ENCODE results near the gene UBA7. TPM values are rescaled to one million over a fixed set of nuclear protein-coding genes. Genes with fewer than 3 reads are reported as not detected.

UBA7 gene
- total RNA-seq, 4 donors from 2014 or later, result 50.1 to 87.5 (median 69.3) TPM

GRCh38 chr3:49771340-49771938, 42.3 kb downstream of the UBA7 start:
- WGBS, 2 donors, result 72 to 89% methylated on average over 1 of the region's 1 CpG
- no peaks in the 10 kb centered on the region for H3K4me1 ChIP-seq
- no peaks in the 10 kb centered on the region for H3K36me3 ChIP-seq
- no peak overlapping the region for H3K4me3 ChIP-seq (replicated peaks in 1 of 3)
- H3K27ac ChIP-seq, result no peak overlapping the region
- TF ChIP-seq POLR2A (IDR thresholded peaks at IDR 0.05), result no peak
- TF ChIP-seq, protein P1, sequence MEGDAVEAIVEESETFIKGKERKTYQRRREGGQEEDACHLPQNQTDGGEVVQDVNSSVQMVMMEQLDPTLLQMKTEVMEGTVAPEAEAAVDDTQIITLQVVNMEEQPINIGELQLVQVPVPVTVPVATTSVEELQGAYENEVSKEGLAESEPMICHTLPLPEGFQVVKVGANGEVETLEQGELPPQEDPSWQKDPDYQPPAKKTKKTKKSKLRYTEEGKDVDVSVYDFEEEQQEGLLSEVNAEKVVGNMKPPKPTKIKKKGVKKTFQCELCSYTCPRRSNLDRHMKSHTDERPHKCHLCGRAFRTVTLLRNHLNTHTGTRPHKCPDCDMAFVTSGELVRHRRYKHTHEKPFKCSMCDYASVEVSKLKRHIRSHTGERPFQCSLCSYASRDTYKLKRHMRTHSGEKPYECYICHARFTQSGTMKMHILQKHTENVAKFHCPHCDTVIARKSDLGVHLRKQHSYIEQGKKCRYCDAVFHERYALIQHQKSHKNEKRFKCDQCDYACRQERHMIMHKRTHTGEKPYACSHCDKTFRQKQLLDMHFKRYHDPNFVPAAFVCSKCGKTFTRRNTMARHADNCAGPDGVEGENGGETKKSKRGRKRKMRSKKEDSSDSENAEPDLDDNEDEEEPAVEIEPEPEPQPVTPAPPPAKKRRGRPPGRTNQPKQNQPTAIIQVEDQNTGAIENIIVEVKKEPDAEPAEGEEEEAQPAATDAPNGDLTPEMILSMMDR (IDR thresholded peaks at IDR 0.05), result no peak
- H3K9me3 ChIP-seq, result no peaks in the 10 kb centered on the region
- DNase-seq, result no peak
- intact Hi-C loops (cut with DNase I), result no loop called here
- H3K27me3 ChIP-seq, result no peaks in the 10 kb centered on the region

DNA sequence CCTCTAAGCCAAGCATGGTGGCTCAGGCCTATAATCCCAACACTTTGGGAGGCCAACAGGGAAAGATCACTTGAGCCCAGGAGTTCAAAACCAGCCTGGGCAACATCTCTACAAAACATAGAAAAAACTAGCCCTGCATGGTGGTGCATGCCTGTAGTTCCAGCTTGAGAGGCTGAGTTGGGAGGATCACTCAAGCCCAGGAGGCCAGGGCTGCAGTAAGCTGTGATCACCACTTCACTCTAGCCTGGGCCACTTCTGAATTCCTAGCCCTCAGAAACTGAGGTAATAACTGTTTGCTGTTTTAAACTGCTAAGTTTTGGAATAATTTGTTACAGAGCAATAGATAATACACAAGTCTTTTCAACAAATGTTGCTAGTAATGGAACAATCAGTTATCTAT, 43.8 kb downstream of the UBA7 start:
- Histone ChIP-seq H3K4me1 (no peaks in the 10 kb centered on the region), H3K4me3 (replicated peaks in 1 of 3) (no peak overlapping the region), H3K9me3 (no peaks in the 10 kb centered on the region), H3K27me3 (no peaks in the 10 kb centered on the region), H3K36me3 (no peaks in the 10 kb centered on the region), H3K27ac (no peak overlapping the region)
- intact Hi-C loops (cut with DNase I), result no loop called here
- no peak for DNase-seq
- no peak for TF ChIP-seq POLR2A (IDR thresholded peaks at IDR 0.05)
- TF ChIP-seq, protein P1 (IDR thresholded peaks at IDR 0.05), result no peak

- Histone ChIP-seq H3K9me3 (no peaks in the 10 kb centered on the region), H3K27ac (no peak overlapping the region), H3K36me3 (no peaks in the 10 kb centered on the region), H3K4me3 (replicated peaks in 1 of 3) (no peak overlapping the region), H3K27me3 (no peaks in the 10 kb centered on the region), H3K4me1 (no peaks in the 10 kb centered on the region)
- WGBS, 2 donors, result 95 to 97% methylated on average over 3 of the region's 3 CpGs
- DNase-seq, result no peak
- TF ChIP-seq, protein P1 (IDR thresholded peaks at IDR 0.05), result no peak
- TF ChIP-seq POLR2A (IDR thresholded peaks at IDR 0.05), result no peak
- intact Hi-C loops (cut with DNase I), result no loop called here
These were observed 44.4 kb downstream of the UBA7 start for GRCh38 chr3:49769286-49769915.

DNA sequence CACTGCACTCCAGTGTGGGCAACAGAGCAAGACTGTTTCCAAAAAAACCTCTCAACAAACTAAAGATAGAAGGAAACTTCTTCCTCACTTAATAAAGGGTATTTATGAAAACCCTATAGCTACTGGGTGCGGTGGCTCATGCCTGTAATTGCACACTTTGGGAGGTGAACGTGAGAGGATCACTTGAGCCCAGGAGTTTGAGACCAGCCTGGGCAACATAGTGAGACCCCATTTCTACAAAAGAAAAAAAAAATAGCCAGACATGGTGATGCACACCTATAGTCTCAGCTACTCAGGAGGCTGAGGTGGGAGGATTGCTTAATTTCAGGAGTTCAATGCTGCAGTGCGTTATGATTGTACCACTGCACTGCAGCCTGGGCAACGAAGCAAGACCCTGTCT, 49.8 kb downstream of the UBA7 start:
- intact Hi-C loops (cut with DNase I), result no loop called here
- DNase-seq, result no peak
- no peak for TF ChIP-seq POLR2A (IDR thresholded peaks at IDR 0.05)
- TF ChIP-seq, protein P1 (IDR thresholded peaks at IDR 0.05), result no peak
- no peak overlapping the region for H3K27ac ChIP-seq
- H3K36me3 ChIP-seq, result no peaks in the 10 kb centered on the region
- H3K4me3 ChIP-seq (replicated peaks in 1 of 3), result no peak overlapping the region
- H3K27me3 ChIP-seq, result no peaks in the 10 kb centered on the region
- WGBS, 2 donors, result 95 to 98% methylated on average over 4 of the region's 4 CpGs
- H3K9me3 ChIP-seq, result no peaks in the 10 kb centered on the region
- no peaks in the 10 kb centered on the region for H3K4me1 ChIP-seq

- Histone ChIP-seq H3K27me3 (no peaks in the 10 kb centered on the region), H3K27ac (no peak overlapping the region), H3K4me1 (no peaks in the 10 kb centered on the region), H3K9me3 (no peaks in the 10 kb centered on the region), H3K36me3 (no peaks in the 10 kb centered on the region), H3K4me3 (replicated peaks in 1 of 3) (no peak overlapping the region)
- WGBS, 2 donors, result 80 to 88% methylated on average over 3 of the region's 3 CpGs
- TF ChIP-seq POLR2A (IDR thresholded peaks at IDR 0.05), result no peak
- no peak for DNase-seq
- intact Hi-C loops (cut with DNase I), result no loop called here
These were observed 52.1 kb downstream of the UBA7 start for GRCh38 chr3:49761661-49762060.

All from thyroid gland (tissue), 4 donors.